HG03520 (cell line): Measurements from ENCODE around the gene YTHDC1.
"Not testable (repeated sequence)": the region's sequence is repeated elsewhere in the genome, so short reads cannot be mapped to it uniquely, and the experiment has no call there.

ENCODE experiments used
- ATAC-seq: cut with Tn5 transposase; IDR thresholded peaks from one replicate; pipeline ENCODE4 v1.9.1; 2021; ENCODE audit warnings: mild to moderate bottlenecking, moderate library complexity; ENCODE audit not compliant: unreplicated experiment

Gene YTHDC1

DNA sequence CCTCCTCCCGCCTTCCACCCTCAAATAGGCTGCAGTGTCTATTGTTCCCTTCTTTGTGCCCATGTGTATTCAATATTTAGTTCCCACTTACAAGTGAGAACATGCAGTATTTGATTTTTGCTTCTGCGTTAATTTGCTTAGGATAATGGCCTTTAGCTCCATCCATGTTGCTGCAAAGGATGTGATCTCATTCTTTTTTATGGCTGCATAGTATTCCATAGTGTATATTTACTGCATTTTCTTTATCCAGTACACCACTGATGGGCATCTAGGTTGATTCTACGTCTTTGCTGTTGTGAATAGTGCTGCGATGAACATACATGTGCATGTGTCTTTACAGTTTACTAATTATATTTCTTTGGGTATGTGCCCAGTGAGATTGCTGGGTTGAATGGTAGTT is 52.8 kb downstream of the YTHDC1 start:
- ATAC-seq: no peak

DNA sequence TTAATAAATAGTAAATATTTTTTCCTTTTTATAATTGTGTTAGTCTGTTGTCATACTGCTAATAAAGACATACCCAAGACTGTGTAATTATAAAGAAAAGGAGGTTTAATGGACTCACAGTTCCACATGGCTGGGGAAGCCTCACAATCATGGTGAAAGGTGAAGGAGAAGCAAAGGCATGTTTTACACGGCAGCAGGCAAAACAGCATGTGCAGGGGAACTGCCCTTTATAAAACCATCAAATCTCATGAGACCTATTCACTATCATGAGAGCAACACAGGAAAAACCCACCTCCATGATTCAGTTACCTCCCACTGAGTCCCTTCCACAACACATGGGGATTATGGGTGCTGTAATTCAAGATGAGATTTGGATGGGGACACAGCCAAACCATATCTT is 58.6 kb downstream of the YTHDC1 start:
- no peak for ATAC-seq

DNA sequence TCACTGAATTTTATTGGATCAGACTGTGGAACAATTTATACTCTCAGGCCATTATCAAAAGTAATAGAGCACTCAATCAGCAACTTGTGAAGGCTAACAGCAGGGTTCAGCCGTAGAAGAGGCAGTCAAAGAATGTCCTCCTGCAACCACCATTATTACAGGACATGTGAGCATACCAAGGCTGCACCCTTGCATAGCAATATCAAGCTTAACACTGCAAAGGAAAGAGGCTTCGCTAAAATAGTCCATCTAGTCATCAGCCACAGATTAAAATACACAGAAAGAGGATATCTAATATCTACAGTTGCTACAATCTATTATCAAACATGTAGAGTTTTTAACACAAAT is 61.5 kb downstream of the YTHDC1 start:
- ATAC-seq: no peak

DNA sequence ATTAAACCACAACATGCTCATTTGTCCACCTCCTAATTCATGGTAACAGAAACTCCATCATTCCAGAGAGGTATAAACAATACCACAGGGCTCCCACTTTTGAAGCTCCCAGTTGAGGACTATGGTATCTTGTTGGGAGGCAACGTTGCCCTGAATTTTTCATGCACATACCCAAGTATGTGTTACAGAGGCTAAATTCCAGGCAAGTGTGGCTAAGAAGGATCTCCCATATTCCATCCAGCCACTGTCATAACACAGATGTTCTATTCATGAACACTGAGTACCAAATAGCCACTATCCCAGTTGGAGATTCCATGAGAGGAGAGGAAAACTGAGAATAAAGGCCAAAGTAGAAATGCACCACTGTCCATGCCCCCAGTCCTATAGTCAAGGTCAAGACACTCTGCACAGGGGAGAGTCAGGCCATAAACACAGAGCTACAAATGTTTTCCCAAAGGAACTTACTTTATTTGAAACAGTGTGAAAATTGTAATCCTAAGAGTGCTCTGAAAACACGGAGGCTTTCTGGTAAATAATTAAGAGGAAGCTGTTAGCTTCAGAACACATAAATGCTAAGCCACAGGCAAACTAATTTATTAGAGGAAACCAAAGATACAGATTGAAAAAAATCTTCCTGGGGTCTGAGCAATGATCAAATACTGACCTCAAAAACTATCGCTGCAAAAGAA is 62.0 kb downstream of the YTHDC1 start:
- ATAC-seq: no peak

DNA sequence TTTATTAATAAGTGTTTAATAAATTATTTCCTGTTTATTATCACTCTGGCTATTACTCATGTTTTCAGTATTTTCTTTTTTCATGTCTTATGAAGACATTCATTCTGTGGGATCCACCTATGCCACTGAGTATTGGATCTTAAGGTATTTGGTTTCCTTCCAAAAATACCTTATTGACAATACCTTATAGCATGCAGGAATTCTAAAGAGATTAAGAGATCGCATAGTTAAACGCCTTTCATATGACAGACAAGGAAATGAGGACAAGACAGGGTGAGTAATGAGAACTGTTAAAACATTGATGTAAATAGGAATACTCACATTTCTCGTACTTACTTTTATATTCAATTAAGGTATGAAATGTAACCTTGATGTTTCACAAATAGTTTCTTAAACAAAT is 66.2 kb downstream of the YTHDC1 start:
- no peak for ATAC-seq

DNA sequence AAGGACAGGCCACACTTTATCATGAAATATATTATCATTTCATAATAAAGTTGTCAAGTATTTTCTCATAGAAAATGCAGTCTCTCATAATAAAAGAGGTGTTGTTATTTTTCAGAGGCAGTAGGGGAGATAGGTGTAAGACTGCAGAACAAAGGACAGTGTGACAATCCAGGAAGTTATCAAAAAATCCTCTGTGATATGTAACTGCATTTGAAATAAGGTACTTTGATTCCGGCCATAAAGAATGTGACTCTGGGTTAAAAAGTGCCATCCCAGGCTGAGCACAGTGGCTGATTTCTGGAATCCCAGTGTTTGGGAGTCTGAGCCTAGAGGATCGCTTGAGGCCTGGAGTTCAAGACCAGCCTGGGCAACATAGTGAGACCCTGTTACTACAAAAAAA is 66.8 kb downstream of the YTHDC1 start:
- ATAC-seq: no peak

DNA sequence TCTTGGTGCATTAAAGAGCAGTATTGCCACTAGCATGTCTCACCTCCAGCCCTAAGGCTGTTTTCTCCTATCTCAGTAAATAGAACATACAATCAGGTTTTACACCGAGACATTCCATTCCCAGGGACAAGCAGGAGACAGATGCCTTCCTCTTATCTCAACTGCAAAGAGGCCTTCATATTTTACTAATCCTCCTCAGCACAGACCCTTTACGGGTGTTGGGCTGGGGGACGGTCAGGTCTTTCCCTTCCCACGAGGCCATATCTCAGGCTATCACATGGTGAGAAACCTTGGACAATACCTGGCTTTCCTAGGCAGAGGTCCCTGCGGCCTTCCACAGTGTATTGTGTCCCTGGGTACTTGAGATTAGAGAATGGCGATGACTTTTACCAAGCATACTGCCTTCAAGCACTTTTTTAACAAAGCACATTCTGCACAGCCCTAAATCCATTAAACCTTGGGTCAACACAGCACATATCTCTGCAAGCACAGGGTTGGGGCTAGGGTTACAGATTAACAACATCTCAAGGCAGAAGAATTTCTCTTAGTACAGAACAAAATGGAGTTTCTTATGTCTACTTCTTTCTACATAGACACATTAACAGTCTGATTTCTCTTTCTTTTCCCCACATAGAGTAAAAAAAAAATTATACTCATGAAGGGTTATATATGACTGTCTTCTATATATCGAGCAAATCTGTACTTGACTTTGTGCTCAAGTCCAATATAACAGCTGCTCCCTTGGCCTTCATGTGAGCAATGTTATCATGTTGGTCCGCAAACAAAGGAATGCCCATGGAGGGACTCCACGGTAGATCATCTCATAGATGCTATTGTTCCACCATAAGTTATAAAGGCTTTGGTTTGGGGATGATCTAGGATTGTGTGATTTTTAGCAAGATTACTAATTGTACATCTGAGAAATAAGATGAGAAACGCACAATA is 67.8 kb downstream of the YTHDC1 start:
- ATAC-seq: not testable (repeated sequence)

DNA sequence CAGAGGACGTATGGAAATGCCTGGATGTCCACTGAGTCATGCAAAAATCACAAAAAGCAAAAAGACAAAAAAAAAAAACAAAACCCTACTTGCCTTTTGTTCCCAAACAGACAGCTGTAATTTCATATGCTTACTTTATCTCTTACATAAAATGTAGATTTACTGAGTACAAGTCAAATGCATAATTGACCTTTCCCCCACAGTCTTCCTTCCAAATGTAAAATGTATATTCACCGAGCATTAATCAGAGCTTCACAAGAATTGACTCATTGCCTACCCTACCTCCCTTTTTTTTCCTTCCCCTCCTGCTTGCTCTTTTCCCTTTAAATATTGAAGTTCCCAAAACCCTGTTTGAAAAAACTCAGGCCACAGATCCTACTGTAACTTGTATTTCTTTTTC is 71.9 kb downstream of the YTHDC1 start:
- no peak for ATAC-seq

DNA sequence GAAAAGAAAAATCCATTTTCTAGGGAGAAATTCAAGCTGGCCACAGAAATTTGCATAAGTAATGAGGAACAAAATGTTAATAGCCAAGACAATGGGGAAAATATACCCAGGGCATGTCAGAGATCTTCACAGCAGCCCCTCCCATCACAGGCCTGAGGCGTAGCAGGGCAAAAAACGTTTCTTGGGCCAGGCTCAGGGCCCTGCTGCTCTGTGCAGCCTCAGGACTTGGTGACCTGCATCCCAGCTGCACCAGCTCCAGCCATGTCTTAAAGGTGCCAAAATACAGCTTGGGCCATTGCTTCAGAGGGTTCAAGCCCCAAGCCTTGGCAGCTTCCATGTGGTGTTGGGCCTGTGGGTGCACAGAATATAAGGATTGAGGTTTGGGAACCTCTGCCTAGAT is 72.3 kb downstream of the YTHDC1 start:
- ATAC-seq: no peak

DNA sequence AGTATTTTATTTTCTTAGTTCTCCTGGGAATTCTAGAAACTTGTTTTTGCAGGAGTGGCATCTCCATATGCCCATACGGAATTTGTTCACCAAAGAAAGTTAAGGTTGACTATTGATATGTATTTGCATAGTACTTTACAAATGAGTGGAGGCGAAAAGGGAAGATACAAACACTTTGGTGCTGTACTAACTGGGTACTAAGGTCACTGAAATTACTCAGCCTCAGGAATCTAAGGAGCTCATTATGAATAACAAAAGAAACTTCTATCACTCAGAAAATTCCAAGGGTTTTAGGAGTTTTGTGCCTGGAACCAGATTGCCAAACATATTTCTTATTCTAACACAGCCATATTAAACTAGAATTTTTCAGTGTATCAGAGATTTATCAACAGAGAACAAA is 77.0 kb downstream of the YTHDC1 start:
- peak; percentile 54 for ATAC-seq

DNA sequence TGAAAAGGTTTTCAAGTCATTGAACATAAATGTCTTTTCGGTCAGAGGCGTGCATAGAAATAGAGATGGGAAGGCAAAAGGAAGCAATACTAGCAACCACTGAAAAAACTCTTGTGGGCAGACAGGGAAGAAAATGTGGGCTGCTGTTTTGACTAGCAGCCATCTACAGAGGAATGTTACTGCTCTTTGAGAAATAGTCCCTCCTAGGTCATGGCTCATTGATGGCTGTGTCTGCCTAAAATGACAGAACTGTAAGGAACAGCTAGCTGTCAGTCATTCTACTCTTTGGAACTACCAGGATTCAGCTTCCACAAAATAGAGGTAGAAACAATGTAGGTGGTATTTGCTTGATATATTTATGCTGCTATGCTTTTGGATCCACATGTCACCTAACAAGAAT is 77.5 kb downstream of the YTHDC1 start:
- peak; percentile 38 for ATAC-seq

DNA sequence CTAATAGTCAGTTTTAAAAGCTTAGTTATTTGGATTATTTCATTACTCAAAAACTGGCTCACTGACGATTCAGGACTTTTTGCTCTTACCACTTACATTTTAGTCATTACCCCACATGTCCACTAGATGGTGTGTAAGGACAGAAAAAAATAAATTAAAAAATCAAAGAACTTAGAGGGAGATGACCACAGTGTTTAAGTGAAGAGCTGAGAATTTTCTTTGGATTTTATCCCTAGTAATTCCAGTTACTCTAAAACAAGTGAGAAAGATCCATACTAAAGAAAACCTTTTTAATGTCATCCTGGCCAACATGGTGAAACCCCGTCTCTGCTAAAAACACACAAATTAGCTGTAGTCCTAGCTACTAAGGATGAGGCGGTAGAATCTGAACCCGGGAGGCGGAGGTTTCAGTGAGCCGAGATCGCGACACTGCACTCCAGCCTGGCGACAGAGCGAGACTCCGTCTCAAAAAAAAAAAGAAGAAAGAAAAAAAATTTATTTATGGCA is 78.0 kb downstream of the YTHDC1 start:
- ATAC-seq: peak; percentile 69

DNA sequence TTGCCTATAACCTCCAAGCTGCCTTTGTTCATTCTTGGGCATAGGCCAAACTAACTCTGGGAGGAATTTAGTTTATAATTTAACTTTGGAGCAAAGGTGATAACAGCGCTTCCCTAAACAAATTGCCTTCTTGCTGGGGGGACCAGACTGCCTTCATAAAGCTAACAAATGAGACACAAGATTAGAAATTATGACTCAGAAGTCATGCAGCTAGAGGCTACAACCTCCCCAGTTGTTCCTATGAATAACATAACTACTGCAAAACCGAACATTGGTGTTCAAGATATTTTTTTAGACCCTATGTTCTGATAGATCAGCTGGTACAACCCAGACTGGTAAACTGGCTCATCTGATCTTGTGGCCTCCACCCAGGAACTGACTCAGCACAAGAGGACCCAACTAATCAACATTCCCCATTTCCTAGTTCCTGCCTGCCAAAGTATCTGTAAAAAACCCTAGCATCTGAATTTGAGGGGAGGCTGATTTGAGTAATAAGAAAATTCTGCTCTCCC is 82.4 kb downstream of the YTHDC1 start:
- ATAC-seq: no peak

DNA sequence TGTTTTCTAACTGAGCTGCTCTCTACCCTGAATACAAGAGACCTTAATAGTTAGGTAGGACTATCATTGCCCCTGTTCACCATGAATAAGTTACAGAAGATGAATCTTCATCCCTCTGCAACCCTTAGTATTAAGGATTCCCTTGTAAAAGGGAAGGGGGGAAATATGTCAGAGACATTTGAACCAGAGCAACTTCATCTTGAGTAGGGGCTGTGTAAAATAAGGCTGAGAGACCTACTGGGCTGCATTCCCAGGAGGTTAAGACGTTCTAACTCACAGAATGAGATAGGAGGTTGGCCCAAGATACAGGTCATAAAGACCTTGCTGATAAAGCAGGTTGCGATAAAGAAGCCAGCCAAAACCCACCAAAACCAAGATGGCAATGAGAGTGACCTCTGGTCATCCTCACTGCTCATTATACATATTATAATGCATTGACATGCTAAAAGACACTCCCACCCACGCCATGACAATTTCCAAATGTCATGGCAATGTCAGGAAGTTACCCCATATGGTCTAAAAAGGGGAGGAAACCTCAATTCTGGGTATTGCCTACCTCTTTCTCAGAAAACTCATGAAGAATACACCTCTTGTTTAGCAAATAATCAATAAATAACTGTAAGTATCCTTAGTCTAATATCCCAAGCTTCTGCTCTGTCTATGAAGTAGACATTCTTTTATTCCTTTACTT is 84.9 kb downstream of the YTHDC1 start:
- ATAC-seq: no peak
